HEK293 (cell line): Measurements from ENCODE around the gene ZNF687.

ENCODE experiments used
- CTCF ChIA-PET: fragments of 350-600 bp; formaldehyde crosslinking; extraction: SDS; loops from one replicate; lab custom pipeline; 2021; ENCODE audit warnings: antibody characterized with exemption; lab: Yijun Ruan, JAX
- POLR2A ChIA-PET: fragments of 300-600 bp; formaldehyde crosslinking; extraction: SDS; loops from one replicate; lab custom pipeline; 2020; ENCODE audit warnings: antibody characterized with exemption, inconsistent platforms; lab: Yijun Ruan, JAX
- H3K27ac ChIP-seq: fragments of 200-500 bp; sonication (Bioruptor generic); 2 replicates; pipeline ENCODE4 v1.5.1; 2014; ENCODE audit warnings: low read depth, low read length, control low read depth, inconsistent platforms; ENCODE audit errors: extremely low read depth
- H3K36me3 ChIP-seq, 2 experiments: fragments of 200-500 bp in 1 of 2; sonication (Bioruptor generic) in 1 of 2; 1 replicate in 1 of 2; 2 replicates in 1 of 2; pipeline ENCODE4 v1.5.1; 2014 to 2017; ENCODE audit warnings: inconsistent platforms in 2 of 2, low read length in 2 of 2; ENCODE audit not compliant: control insufficient read depth in 2 of 2, insufficient read depth in 1 of 2
- H3K4me1 ChIP-seq: fragments of 200-500 bp; sonication (Bioruptor generic); 2 replicates; pipeline ENCODE4 v1.5.1; 2014; ENCODE audit warnings: mild to moderate bottlenecking, low read length, inconsistent platforms; ENCODE audit not compliant: control insufficient read depth, insufficient read depth
- H3K4me3 ChIP-seq: 2 replicates; pipeline ENCODE4 v1.5.1; 2011; ENCODE audit warnings: low read depth, mild to moderate bottlenecking, control low read depth, low read length, moderate library complexity
- H3K9me3 ChIP-seq: fragments of 200-500 bp; sonication (Bioruptor generic); 2 replicates; pipeline ENCODE4 v1.5.1; 2014; ENCODE audit warnings: low read depth, low read length, inconsistent platforms; ENCODE audit not compliant: control insufficient read depth, insufficient read depth
- GLI4 ChIP-seq: fragments of 450-650 bp; formaldehyde crosslinking; IDR thresholded peaks from 2 replicates; pipeline ENCODE4 v1.5.1; 2016; ENCODE audit warnings: missing biosample characterization, missing genetic modification characterization
- KLF9 ChIP-seq: fragments of 450-650 bp; formaldehyde crosslinking; IDR thresholded peaks from 2 replicates; pipeline ENCODE4 v1.5.1; 2016; ENCODE audit warnings: missing biosample characterization, missing genetic modification characterization, low read depth
- PBX3 ChIP-seq: sonication (generic); formaldehyde crosslinking; IDR thresholded peaks from 2 replicates; pipeline ENCODE4 v1.8.1; 2022; ENCODE audit warnings: mild to moderate bottlenecking, moderate library complexity, missing genetic modification reagents
- PRDM4 ChIP-seq: fragments of 450-650 bp; formaldehyde crosslinking; IDR thresholded peaks from 2 replicates; pipeline ENCODE4 v1.5.1; 2017; ENCODE audit warnings: missing biosample characterization, missing genetic modification characterization
- REPIN1 ChIP-seq: fragments of 450-650 bp; formaldehyde crosslinking; IDR thresholded peaks from 2 replicates; pipeline ENCODE4 v1.5.1; 2017; ENCODE audit warnings: missing biosample characterization, missing genetic modification characterization, low read depth
- SP3 ChIP-seq: fragments of 450-650 bp; formaldehyde crosslinking; IDR thresholded peaks from 2 replicates; pipeline ENCODE4 v1.5.1; 2016; ENCODE audit warnings: missing biosample characterization, missing genetic modification characterization
- ZBTB10 ChIP-seq: fragments of 450-650 bp; formaldehyde crosslinking; IDR thresholded peaks from 2 replicates; pipeline ENCODE4 v1.5.1; 2016; ENCODE audit warnings: missing biosample characterization, missing genetic modification characterization
- ZBTB7A ChIP-seq: fragments of 450-650 bp; formaldehyde crosslinking; IDR thresholded peaks from 2 replicates; pipeline ENCODE4 v1.5.1; 2016; ENCODE audit warnings: low read depth, missing biosample characterization, missing genetic modification characterization
- ZNF10 ChIP-seq: fragments of 450-650 bp; formaldehyde crosslinking; IDR thresholded peaks from 2 replicates; pipeline ENCODE4 v1.5.1; 2017; ENCODE audit warnings: missing biosample characterization, missing genetic modification characterization
- ZNF16 ChIP-seq: fragments of 450-650 bp; formaldehyde crosslinking; IDR thresholded peaks from 2 replicates; pipeline ENCODE4 v1.5.1; 2016; ENCODE audit warnings: low read depth, missing biosample characterization, missing genetic modification characterization
- ZNF202 ChIP-seq: fragments of 450-650 bp; formaldehyde crosslinking; IDR thresholded peaks from 2 replicates; pipeline ENCODE4 v1.5.1; 2016; ENCODE audit warnings: missing biosample characterization, missing genetic modification characterization, borderline replicate concordance
- ZNF23 ChIP-seq: fragments of 450-650 bp; formaldehyde crosslinking; IDR thresholded peaks from 2 replicates; pipeline ENCODE4 v1.5.1; 2016; ENCODE audit warnings: missing biosample characterization, missing genetic modification characterization, borderline replicate concordance
- ZNF362 ChIP-seq: fragments of 450-650 bp; formaldehyde crosslinking; IDR thresholded peaks from 2 replicates; pipeline ENCODE4 v1.5.1; 2016; ENCODE audit warnings: missing biosample characterization, missing genetic modification characterization
- ZNF514 ChIP-seq: fragments of 450-650 bp; formaldehyde crosslinking; IDR thresholded peaks from 2 replicates; pipeline ENCODE4 v1.5.1; 2016; ENCODE audit warnings: missing biosample characterization, missing genetic modification characterization
- ZNF530 ChIP-seq: fragments of 450-650 bp; formaldehyde crosslinking; IDR thresholded peaks from 2 replicates; pipeline ENCODE4 v1.5.1; 2016; ENCODE audit warnings: low read depth, missing biosample characterization, missing genetic modification characterization
- ZNF544 ChIP-seq: fragments of 450-650 bp; formaldehyde crosslinking; IDR thresholded peaks from 2 replicates; pipeline ENCODE4 v1.5.0; 2017; ENCODE audit warnings: missing biosample characterization, missing genetic modification characterization
- ZNF580 ChIP-seq: fragments of 450-650 bp; formaldehyde crosslinking; IDR thresholded peaks from 2 replicates; pipeline ENCODE4 v1.5.1; 2016; ENCODE audit warnings: missing biosample characterization, missing genetic modification characterization
- ZNF600 ChIP-seq: fragments of 450-650 bp; formaldehyde crosslinking; IDR thresholded peaks from 2 replicates; pipeline ENCODE4 v1.5.1; 2016; ENCODE audit warnings: missing biosample characterization, missing genetic modification characterization
- ZNF624 ChIP-seq: fragments of 450-650 bp; formaldehyde crosslinking; IDR thresholded peaks from 2 replicates; pipeline ENCODE4 v1.5.1; 2017; ENCODE audit warnings: missing biosample characterization, missing genetic modification characterization
- ZNF639 ChIP-seq: fragments of 450-650 bp; formaldehyde crosslinking; IDR thresholded peaks from 2 replicates; pipeline ENCODE4 v1.5.1; 2016; ENCODE audit warnings: missing biosample characterization, missing genetic modification characterization
- ZNF701 ChIP-seq: fragments of 450-650 bp; formaldehyde crosslinking; IDR thresholded peaks from 2 replicates; pipeline ENCODE4 v1.5.1; 2016; ENCODE audit warnings: missing biosample characterization, missing genetic modification characterization
- ZNF776 ChIP-seq: fragments of 450-650 bp; formaldehyde crosslinking; IDR thresholded peaks from 2 replicates; pipeline ENCODE4 v1.5.0; 2017; ENCODE audit warnings: missing biosample characterization, missing genetic modification characterization, borderline replicate concordance
- ZNF777 ChIP-seq: fragments of 450-650 bp; formaldehyde crosslinking; IDR thresholded peaks from 2 replicates; pipeline ENCODE4 v1.5.1; 2017; ENCODE audit warnings: missing biosample characterization, missing genetic modification characterization, borderline replicate concordance
- ZNF791 ChIP-seq: fragments of 450-650 bp; formaldehyde crosslinking; IDR thresholded peaks from 2 replicates; pipeline ENCODE4 v1.5.1; 2016; ENCODE audit warnings: missing biosample characterization, missing genetic modification characterization
- ZSCAN16 ChIP-seq: fragments of 450-650 bp; formaldehyde crosslinking; IDR thresholded peaks from 2 replicates; pipeline ENCODE4 v1.5.1; 2016; ENCODE audit warnings: missing biosample characterization, missing genetic modification characterization
- ZSCAN23 ChIP-seq: fragments of 450-650 bp; formaldehyde crosslinking; IDR thresholded peaks from 2 replicates; pipeline ENCODE4 v1.5.1; 2016; ENCODE audit warnings: missing biosample characterization, missing genetic modification characterization
- ZSCAN30 ChIP-seq: fragments of 450-650 bp; IDR thresholded peaks from 2 replicates; pipeline ENCODE4 v1.5.1; 2018; ENCODE audit warnings: missing biosample characterization, mild to moderate bottlenecking, missing genetic modification characterization, moderate library complexity

The ZNF687 gene

GRCh38 chr1:151326619-151327222 lies 44.6 kb downstream of the ZNF687 start (continued):
- no peak for TF ChIP-seq KLF9 (tag by site-specific recombination)
- TF ChIP-seq ZNF776 (tag by site-specific recombination), result no peak
- no peak for TF ChIP-seq ZNF624 (tag by site-specific recombination)
- TF ChIP-seq ZNF777 (tag by site-specific recombination), result no peak
- TF ChIP-seq ZBTB7A (tag by site-specific recombination), result no peak
- TF ChIP-seq PBX3 (CRISPR knock-in tag), result no peak
- no peak for TF ChIP-seq ZNF639
- TF ChIP-seq ZNF10 (tag by site-specific recombination), result no peak
- TF ChIP-seq ZNF530 (tag by site-specific recombination), result no peak
- TF ChIP-seq PRDM4 (tag by site-specific recombination), result no peak
- TF ChIP-seq ZSCAN23, result no peak
- TF ChIP-seq SP3 (tag by site-specific recombination), result 0 out of 2 replicates have a peak, but pooled peaks have one; percentile 7
- TF ChIP-seq REPIN1, result no peak
- TF ChIP-seq ZNF514 (tag by site-specific recombination), result no peak

- Histone ChIP-seq H3K9me3 (no peaks in the 10 kb centered on the region), H3K4me3 (peak within 1 kb of the TSS; percentile 83), H3K36me3 (peaks cover 4 to 35% of the 10 kb centered on the region in 2 experiments), H3K4me1 (peaks cover 3% of the 10 kb centered on the region; the same call in 1 of the 2 replicates), H3K27ac (peak within 1 kb of the TSS; percentile 85)
- CTCF ChIA-PET, result interaction anchor here (0.5 to 7.4 kb wide), 11 partner anchors 10 to 549 kb away, joined by 3 to 63 read pairs (median 3); partner anchors contain the start of gene ZNF687
- POLR2A ChIA-PET, result interaction anchor here (0.6 to 7.8 kb wide), 18 partner anchors 9 to 1058 kb away, joined by 3 to 56 read pairs (median 6); partner anchors contain the start of genes PSMB4, SELENBP1, TUFT1 and VPS72
- TF ChIP-seq ZNF362 (tag by site-specific recombination) (no peak), ZNF580 (tag by site-specific recombination) (0 out of 2 replicates have a peak, but pooled peaks have one; percentile 16), ZBTB10 (tag by site-specific recombination) (no peak), ZNF791 (tag by site-specific recombination) (no peak), ZNF202 (tag by site-specific recombination) (no peak), ZNF23 (tag by site-specific recombination) (no peak), ZNF544 (tag by site-specific recombination) (no peak), ZNF16 (tag by site-specific recombination) (no peak), ZSCAN30 (tag by site-specific recombination) (0 out of 2 replicates have a peak, but pooled peaks have one; percentile 66), ZNF701 (no peak), GLI4 (tag by site-specific recombination) (no peak), ZNF600 (tag by site-specific recombination) (no peak), ZSCAN16 (tag by site-specific recombination) (no peak)
These were observed 45.3 kb downstream of the ZNF687 start, which contains the start of gene PI4KB for GRCh38 chr1:151327223-151327902. TSS of gene PI4KB (minus strand) at chr1:151327416. CDS start at chr1:151316481, 10,935 bp downstream.
